ENCODE data around the gene SIM1.

The SIM1 gene

GRCh38 chr6:100458841-100459591 is 5.7 kb downstream of the SIM1 start:
- no peak for DNase-seq (ENCODE audit: insufficient read length, low spot score)
- FAIRE-seq = no peak

GRCh38 chr6:100457311-100457990 is 7.3 kb downstream of the SIM1 start:
- DNase-seq (ENCODE audit: insufficient read length, low spot score) (no peak), FAIRE-seq (no peak)

- no peak for DNase-seq (ENCODE audit: insufficient read length, low spot score)
- FAIRE-seq = no peak
Observed at GRCh38 chr6:100456908-100457235, 7.8 kb downstream of the SIM1 start.

GRCh38 chr6:100456141-100456907 is 8.4 kb downstream of the SIM1 start:
- DNase-seq (ENCODE audit: insufficient read length, low spot score) (no peak), FAIRE-seq (peak; percentile 68)

- DNase-seq (ENCODE audit: insufficient read length, low spot score) = no peak
- FAIRE-seq = no peak
Observed at GRCh38 chr6:100455230-100456124, 9.2 kb downstream of the SIM1 start.

- DNase-seq (ENCODE audit: insufficient read length, low spot score) (no peak), FAIRE-seq (no peak)
Observed at GRCh38 chr6:100454551-100455229, 10.0 kb downstream of the SIM1 start.

GRCh38 chr6:100453701-100454521 is 10.8 kb downstream of the SIM1 start:
- no peak for FAIRE-seq

GRCh38 chr6:100452998-100453397 is 11.7 kb downstream of the SIM1 start:
- no peak for DNase-seq (ENCODE audit: insufficient read length, low spot score)
- FAIRE-seq = no peak

More at GRCh38 chr6:100453701-100454521, 10.8 kb downstream of the SIM1 start:
- DNase-seq (ENCODE audit: insufficient read length, low spot score) = no peak

GRCh38 chr6:100451577-100451976 is 13.1 kb downstream of the SIM1 start:
- DNase-seq (ENCODE audit: insufficient read length, low spot score) = no peak
- no peak for FAIRE-seq

- no peak for FAIRE-seq
- DNase-seq (ENCODE audit: insufficient read length, low spot score) = no peak
Observed at GRCh38 chr6:100449239-100449691, 15.5 kb downstream of the SIM1 start.

- no peak for DNase-seq (ENCODE audit: insufficient read length, low spot score)
Observed at GRCh38 chr6:100447900-100448748, 16.6 kb downstream of the SIM1 start.

GRCh38 chr6:100447081-100447899 is 17.4 kb downstream of the SIM1 start:
- DNase-seq (ENCODE audit: insufficient read length, low spot score) (no peak), FAIRE-seq (no peak)

More at GRCh38 chr6:100447900-100448748, 16.6 kb downstream of the SIM1 start:
- no peak for FAIRE-seq

- FAIRE-seq = no peak
- no peak for DNase-seq (ENCODE audit: insufficient read length, low spot score)
Observed at GRCh38 chr6:100446115-100447080, 18.3 kb downstream of the SIM1 start.

- FAIRE-seq = no peak
- no peak for DNase-seq (ENCODE audit: insufficient read length, low spot score)
Observed at GRCh38 chr6:100445512-100445911, 19.2 kb downstream of the SIM1 start.

- FAIRE-seq (no peak), DNase-seq (ENCODE audit: insufficient read length, low spot score) (no peak)
Observed at GRCh38 chr6:100440935-100441334, 23.8 kb downstream of the SIM1 start.

- FAIRE-seq = no peak
Observed at GRCh38 chr6:100435299-100435698, 29.4 kb downstream of the SIM1 start.

More at GRCh38 chr6:100435299-100435698, 29.4 kb downstream of the SIM1 start:
- no peak for DNase-seq (ENCODE audit: insufficient read length, low spot score)

Data from GM19239 (cell line).